Uterus (tissue), 2 donors: ENCODE results near the gene SCARF1.

Experiments used
- CTCF ChIP-seq, 4 experiments: fragments of 200-600 bp in 2 of 4; fragments of 450-650 bp in 2 of 4; sonication (generic) in 2 of 4; IDR thresholded peaks; one replicate each; pipeline ENCODE4 v1.5.1; 2016 to 2019; ENCODE audit warnings: antibody characterized with exemption in 4 of 4, mild to moderate bottlenecking in 2 of 4, moderate library complexity in 1 of 4
- POLR2A ChIP-seq, 2 donors: fragments of 450-650 bp; IDR thresholded peaks; one replicate each; pipeline ENCODE4 v1.6.1; 2016; ENCODE audit warnings: antibody characterized with exemption in 2 of 2, mild to moderate bottlenecking in 1 of 2, moderate library complexity in 1 of 2

GRCh38 chr17:1598399-1599095, 47.0 kb downstream of the SCARF1 start:
- TF ChIP-seq CTCF (IDR thresholded peaks at IDR 0.05), result no peak
- TF ChIP-seq POLR2A (IDR thresholded peaks at IDR 0.05), result no peak
